Suprapubic skin (tissue), 3 donors: ENCODE measurements around the gene RNF217.

Experiments
- EP300 ChIP-seq: sonication (generic); formaldehyde crosslinking; IDR thresholded peaks from one replicate; pipeline ENCODE4 v1.6.1; 2017; ENCODE audit warnings: antibody characterized with exemption
- TF ChIP-seq, protein P1 (sequence below), 2 donors: fragments of 200-600 bp in 1 of 2; fragments of 450-650 bp in 1 of 2; sonication (generic) in 1 of 2; IDR thresholded peaks; one replicate each; pipeline ENCODE4 v1.5.1; 2016 to 2019; ENCODE audit warnings: antibody characterized with exemption in 2 of 2, mild to moderate bottlenecking in 1 of 2, moderate library complexity in 1 of 2

DNA sequence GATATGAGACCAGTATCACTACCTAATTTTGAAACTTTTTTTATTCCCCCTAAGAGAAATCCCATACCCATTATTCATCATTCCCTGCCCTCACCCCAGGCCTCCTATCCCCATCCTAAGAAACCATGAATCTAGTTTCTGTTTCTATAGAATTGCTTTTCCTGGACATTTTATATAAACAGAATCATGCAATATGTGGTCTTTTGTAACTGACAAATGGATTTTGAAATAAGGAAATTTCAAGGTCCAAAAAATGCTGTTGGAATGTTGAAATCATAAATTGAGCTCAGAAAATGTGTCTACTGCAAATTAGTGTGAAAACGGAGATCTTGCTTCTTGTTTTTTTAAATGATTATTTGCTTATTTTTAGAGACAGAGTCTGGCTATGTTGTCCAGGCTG, 25.1 kb downstream of the RNF217 start:
- TF ChIP-seq, protein P1, sequence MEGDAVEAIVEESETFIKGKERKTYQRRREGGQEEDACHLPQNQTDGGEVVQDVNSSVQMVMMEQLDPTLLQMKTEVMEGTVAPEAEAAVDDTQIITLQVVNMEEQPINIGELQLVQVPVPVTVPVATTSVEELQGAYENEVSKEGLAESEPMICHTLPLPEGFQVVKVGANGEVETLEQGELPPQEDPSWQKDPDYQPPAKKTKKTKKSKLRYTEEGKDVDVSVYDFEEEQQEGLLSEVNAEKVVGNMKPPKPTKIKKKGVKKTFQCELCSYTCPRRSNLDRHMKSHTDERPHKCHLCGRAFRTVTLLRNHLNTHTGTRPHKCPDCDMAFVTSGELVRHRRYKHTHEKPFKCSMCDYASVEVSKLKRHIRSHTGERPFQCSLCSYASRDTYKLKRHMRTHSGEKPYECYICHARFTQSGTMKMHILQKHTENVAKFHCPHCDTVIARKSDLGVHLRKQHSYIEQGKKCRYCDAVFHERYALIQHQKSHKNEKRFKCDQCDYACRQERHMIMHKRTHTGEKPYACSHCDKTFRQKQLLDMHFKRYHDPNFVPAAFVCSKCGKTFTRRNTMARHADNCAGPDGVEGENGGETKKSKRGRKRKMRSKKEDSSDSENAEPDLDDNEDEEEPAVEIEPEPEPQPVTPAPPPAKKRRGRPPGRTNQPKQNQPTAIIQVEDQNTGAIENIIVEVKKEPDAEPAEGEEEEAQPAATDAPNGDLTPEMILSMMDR (IDR thresholded peaks at IDR 0.05) = no peak
- TF ChIP-seq EP300 = no peak
